G401.6 (cell line): ENCODE measurements around the gene RAPGEF5.
A peak's percentile ranks its signal among the peaks of the same experiment; 100 is the strongest.
"Not testable (repeated sequence)": the region's sequence is repeated elsewhere in the genome, so short reads cannot be mapped to it uniquely, and the experiment has no call there.

Experiments used
- FAIRE-seq: peaks from 2 replicates; lab custom pipeline; 2012; peaks lifted over from hg19 to GRCh38; lab: Jason Lieb, UNC

The RAPGEF5 gene

DNA sequence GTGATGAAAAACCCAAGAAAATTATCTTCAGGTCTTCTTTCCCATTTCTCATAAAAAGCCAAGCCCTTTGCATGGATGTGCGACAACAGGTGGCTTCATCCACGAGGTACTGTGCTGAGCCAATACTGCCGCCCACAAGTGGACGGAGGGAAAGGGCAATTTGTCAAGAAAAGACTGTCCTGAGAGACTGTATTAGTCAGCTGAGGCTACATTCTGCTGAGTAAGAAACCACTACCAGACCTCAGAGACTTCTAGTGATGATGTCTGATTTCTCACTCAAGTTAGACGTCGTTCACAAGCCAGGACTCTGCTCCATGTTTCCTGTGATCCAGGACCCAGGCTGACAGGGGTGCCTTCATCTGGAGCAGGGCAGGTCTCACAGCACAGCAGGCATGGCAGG is 239.7 kb downstream of the RAPGEF5 start:
- FAIRE-seq, result no peak

DNA sequence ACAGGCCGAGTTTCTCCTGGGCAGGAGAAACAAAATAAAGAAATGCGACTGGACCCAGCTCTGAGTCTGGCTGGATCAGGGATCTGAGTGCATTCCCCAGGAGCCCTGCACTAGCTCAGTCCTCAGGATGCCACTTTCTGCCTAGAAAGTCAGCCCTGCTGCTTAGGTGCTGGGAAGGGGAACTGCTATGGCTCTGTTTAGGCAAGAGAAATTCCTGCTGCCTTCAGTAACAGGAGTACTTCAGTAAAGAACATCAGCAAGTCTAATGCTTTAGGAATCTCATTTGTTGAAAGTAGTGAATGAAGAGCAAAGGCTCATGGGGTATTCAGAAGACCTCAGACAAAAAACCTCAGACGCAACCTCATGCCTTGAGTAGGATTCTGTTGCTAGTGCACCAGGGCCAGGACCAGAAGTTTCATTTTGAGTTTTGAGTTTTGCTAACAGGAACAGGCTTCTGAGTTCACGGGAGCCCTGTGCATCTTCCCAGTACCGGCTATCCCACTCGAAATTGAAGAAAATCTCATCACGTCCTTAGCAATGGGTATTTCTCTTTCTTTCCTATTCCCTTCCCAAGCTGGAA is 240.4 kb downstream of the RAPGEF5 start:
- FAIRE-seq, result no peak

DNA sequence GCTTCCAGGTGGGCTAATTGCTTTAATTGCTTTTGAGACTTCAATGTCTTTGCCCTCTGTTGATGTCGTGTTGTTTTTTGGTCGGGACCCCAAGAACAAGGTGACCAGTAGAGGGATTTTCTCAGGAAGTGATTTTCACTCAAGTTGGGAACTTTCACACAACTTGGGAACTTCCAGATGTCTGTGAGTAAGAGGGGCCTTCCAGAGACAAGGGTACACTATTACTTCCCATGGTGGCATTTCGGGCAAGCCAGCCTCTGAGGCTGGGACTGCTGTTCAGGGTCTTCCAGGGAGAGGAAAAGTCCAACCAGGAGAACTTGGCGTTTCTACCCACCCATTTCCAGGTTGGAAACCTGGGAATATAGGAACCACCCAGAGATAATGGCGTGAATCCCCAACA is 241.3 kb downstream of the RAPGEF5 start:
- FAIRE-seq, result no peak

DNA sequence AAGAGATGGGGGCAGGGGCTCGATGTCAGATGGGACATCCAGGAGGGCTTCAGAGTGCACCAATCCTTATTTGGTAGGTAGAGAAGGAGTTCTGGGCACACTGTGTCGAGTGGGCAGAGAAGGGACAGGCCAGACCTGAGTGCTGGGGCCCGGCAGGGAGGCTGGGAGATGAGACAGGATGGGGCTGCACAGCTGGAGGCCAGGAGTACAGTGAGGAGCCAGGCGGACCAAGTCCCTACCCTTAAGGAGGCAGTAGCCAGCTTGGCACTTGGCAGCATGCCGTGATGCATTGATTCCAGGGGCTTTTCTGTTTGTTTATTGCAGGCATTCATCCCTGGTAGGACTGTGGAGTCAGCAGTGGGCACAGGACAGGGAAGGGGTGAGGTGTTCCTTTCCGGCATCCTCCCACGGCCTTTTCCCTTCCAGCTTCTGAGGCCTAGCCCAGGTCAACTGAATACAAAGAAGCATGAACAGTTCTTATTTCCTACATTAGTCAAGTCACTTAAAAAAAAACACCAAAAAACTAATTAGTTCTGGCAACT is 242.4 kb downstream of the RAPGEF5 start:
- FAIRE-seq, result no peak

DNA sequence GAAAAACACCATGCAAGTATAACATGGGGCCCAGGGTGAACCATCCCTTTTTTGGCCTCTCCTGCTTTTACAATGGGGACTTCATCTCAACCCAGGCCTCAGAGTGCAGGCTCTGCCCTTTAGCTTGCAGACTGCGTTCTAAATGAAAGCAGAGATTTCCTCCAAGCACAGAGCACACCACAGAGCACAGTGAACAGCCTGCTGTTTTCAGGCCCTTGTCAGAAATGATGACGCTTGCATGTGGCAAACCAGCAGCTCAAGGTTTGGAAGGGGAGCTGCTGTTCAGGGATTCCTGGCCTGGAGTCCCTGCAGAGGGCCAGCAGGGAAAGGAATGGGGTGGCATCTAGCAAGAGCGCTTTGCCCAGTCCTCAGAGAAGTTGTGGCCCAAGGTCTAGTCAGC is 243.9 kb downstream of the RAPGEF5 start:
- no peak for FAIRE-seq

DNA sequence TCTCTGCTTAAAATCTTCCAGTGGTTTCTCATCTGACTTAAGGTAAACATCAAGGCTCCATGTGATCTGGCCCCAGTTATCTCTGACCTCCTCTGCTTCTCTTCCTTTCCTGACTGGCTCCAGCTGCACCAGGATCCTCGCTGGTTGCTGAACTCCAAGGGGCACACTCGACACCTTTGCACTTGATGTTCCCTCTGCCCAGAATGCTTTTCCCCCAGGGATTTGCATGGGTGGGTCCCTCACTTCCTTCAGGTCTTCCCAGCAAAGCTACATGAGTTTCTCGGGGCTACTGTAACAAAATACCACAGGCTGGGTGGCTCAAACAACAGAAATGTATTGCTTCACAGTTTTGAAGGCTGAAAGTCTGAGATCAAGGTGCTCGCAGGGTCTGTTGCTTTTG is 245.3 kb downstream of the RAPGEF5 start:
- no peak for FAIRE-seq

DNA sequence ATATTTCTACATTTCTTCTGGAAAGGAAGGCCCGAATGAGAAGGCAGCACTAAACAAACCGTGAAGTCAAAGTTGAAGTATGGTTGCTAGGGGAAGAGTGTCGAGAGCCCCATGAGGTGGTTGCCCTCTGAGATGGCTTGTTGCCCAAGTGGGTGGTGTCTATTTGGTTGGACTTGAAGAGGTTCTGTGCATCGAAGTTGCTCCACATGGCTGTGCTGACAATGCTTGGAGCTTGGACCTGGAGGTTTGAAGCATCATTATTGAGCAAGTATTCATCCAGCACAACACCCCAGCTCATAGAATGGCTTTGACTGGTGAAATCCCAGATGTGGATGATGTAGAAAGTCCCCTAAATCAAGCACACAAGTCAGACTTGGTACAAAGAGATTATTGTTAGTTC is 246.1 kb downstream of the RAPGEF5 start:
- no peak for FAIRE-seq

DNA sequence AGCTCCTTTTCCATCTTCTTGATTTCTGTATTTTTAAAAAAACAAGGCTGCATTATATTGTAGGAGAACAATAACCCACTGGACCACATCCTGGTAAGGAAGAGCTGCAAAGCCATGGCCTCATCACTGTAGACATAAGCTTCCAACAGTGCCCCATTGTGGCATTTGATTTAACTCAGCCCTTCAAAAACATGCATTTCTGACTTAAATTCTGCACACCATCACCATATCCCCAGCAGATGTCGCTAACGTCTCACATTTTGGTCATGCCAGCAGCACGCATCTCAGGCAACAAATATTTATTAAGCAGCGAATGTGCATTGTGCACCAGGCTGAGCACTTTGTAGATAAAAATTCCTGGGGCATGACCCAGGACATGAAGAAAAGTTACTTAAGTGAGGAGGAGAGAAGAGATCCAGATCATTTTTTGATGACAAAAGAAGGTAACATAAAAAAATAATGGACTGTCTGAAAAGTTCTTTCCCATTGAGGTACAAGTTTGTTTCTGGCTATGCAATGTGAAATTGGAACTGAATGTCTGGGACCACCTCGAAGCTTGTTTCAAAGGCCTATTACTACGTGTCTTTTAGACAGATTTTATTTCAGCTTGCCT is 246.6 kb downstream of the RAPGEF5 start:
- FAIRE-seq, result peak; percentile 94

DNA sequence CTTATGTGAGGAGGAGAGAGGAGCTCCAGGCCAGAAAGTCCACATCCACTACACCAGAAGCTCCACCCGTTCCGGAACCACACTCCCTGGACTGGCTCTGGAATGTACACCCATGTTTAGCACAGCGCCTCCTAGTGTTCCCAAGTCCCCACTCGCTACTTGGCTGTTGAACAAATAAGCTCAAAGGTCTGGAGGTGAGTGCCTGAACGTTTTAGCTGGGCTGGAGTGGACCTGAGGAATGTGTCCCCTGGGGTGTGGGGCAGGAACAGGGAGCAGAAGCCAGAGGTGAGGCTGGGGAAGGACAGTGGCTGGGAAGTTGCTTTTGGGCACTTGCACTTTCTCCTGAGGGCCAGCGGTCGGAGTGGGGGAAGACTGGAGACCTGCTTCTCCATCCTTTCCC is 247.2 kb downstream of the RAPGEF5 start:
- FAIRE-seq, result no peak

DNA sequence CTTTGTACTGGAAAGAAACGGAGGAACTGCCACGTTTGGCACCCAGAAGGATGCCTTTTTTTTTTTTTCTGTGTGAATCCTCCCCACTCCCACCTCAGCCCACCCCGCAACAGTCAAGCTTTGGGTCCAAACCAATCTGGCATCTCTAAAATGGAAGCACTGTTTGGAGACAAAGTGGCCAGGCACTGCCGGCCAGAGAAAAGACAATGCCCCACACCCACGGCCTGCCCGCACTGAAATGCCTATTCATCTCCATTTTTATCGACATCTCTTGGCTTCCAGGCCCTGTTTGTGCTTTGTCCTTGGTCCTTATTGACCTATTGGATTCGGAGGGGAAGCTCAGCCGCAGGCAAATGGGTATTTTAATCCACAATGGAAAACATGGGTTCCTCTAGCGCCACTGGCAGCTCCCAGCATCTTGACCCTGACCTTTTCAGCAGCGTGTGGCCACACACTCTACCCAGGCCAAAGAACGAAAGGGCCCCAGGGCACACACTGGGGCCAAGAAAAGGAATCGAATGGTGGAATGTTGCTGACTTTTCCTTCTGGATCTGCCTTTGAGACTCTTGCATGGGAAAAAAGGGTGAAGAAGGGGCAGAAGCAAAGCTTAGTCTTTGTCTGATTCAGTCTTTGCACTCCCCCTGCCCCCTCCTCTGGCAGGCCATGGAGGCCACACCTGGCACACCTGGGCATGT is 248.7 kb downstream of the RAPGEF5 start:
- FAIRE-seq, result no peak

DNA sequence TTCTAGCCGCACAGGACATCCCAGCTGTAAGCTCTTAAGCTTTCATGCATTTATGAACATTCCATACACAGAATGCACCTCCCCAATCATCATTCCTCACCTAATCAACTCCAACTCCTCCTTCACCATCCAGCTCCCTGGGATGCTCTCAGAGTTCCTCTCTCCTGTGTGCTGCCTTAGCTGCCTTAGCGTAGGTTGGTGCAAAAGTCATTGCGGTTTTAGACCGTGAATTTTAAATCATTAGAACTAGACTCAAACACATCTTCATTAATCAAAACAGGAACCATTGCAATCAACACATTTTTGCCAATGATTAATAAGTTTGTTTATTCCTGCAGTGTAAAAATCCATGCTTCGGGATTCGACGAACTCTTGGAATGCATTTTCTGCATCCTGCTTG is 251.4 kb downstream of the RAPGEF5 start:
- FAIRE-seq, result no peak

DNA sequence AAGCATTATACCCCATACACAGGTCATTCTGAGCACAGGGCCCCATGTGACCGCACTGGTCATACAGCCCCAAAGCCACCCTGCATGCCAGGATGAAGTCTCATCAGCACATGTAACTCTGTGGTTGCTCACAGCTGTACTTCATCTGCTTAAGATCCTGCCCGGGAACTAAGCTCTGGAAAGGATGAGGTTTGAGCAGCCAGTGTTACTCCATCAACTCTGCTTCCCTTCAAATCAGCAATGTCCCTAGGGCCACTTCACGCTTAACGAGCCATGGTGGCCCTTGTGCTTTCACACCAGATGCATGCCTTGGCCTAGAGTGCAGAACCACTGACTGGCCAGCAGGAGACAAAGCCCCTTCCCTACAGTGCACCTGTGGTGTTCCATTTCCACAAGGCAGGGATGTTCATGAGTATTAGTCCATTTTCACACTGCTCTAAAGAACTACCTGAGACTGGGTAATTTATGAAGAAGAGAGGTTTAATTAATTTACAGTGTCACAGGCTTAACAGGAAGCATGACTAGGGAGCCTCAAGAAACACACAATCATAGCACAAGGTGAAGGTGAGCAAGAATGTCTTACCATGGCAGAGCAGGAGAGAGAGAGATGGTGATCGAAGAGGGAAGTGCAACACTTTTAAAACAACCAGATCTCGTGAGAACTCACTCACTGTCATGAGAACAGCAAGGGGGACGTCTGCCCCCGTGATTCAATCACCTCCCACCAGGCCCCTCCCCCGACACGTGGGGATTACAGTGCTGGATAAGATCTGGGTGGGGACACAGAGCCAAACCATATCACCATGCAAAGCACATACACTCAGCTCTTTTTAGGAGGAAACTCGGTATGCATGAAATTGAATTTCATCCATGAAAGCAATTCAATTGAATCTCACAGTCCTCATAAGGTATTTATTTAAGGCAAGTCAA is 262.3 kb downstream of the RAPGEF5 start:
- no peak for FAIRE-seq

DNA sequence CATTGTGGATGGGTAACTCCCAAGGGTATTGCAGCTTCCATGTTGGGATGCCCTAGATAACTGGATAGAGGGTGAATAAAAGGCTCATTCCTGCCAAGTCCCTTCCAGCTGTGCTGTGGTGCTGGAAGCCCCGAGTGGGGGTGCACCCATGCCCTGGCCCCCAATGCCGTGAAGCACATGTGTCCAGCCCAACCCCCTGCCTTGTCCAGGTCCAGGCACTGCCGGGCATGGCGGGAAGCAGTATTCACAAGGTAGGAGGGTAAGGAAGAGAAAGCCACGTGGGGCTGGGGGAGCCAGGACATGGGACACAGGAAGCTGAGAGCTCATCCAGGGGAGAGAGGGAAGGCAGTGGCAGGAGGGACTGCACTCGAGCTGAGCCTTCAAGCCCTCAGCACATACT is 263.0 kb downstream of the RAPGEF5 start:
- FAIRE-seq, result no peak

DNA sequence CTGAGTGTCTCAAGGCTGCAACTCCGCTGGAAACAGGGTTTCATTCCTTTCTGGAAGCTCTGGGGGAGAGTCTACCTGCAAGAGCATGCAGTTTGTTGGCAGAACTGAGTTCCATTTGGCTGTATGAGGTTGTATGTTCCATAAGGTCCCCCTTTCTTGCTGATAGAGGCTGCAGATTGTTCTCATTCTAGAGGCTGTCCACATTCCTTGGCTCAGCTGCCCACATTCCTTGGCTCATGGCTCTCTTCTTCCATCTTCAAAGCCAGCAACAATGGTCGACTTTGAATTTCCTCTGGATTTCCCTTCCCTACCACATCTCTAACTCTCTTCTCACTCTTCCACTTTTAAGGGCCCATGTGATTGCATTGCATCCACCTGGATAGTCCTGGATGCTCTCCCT is 264.0 kb downstream of the RAPGEF5 start:
- no peak for FAIRE-seq

DNA sequence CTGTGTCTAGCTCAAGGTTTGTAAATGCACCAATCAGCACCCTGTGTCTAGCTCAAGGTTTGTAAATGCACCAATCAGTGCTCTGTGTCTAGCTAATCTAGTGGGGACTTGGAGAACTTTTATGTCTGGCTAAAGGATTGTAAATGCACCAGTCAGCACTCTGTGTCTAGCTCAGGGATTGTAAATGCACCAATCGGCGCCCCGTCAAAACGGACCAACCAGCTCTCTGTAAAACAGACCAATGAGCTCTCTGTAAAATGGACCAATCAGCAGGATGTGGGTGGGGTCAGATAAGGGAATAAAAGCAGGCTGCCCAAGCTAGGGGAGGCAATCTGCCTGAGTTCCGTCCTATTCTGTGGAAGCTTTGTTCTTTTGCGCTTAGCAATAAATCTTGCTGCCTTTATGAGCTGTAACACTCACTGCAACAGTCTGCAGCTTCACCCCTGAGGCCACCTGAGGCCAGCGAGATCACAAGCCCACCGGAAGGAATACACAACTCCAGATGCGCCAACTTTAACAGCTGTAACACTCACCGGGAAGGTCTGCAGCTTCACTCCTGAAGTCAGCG is 265.9 kb downstream of the RAPGEF5 start:
- not testable (repeated sequence) for FAIRE-seq

DNA sequence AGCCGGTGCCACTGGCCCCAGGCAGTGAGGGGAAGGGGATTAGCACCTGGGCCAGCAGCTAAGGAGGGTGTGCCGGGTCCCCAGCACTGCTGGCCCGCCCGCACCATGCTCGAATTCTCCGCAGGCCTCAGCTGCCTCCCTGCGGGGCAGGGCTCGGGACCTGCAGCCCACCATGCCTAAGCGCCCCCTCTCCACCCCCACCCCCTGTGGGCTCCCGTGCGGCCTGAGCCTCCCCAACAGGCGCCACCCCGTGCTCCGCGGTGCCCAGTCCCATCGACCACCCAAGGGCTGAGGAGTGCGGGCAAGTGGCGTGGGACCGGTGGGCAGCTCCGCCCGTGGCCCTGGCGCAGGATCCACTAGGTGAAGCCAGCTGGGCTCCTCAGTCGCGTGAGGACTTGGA is 266.4 kb downstream of the RAPGEF5 start:
- FAIRE-seq, result no peak

DNA sequence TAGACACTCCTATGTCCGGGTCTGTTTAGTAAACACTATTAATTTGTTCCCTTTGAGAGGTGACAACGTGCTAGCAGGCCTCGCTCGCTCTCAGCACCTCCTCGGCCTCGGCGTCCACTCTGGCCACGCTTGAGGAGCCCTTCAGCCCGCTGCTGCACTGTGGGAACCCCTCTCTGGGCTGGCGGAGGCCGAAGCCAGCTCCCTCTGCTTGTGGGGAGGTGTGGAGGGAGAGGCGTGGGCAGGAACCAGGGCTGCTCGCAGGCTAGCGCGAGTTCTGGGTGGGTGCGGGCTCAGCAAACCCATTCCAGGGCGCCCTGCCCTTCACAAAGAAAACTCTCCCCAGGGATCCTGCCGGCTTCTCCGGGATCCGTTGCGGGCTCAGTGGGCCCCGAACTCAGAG is 266.8 kb downstream of the RAPGEF5 start:
- FAIRE-seq, result no peak

DNA sequence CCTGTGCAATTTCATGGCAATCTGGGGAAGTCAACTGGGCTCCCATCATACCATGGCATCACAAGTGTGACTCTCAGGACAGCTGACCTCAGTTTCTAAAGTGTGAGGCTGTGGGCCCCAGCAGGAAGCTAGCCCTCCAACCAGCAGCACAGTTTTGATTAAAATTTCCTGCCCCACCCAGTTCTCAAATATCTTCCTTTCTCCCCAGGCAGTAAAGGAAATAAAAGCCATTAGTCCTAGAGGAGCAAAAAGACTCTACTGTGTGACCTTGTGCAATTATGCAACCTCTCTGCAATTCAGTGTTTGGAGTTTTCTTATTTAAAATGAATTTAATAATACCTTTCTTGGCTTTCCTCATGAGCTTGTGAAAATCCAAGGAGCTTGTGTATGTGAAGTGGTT is 268.1 kb downstream of the RAPGEF5 start:
- no peak for FAIRE-seq

DNA sequence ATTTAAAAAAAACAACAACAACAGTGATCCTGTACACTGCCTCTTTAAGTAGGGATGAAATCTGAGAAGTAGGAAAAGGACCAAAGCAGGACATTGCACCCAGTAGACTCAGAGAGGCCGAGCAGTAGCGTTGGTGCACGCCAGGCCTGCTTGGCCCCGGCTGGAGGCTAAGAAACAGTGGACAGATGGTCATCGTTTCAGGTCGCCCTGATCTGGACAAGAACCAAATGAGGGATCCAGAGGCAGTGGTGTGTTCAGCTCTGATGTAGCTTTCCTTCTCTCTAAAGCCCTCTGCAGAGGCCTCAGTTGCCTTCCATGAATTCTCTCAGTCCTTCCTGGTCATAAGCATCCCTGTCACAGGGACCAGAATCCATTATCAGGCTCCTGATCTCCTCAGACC is 269.1 kb downstream of the RAPGEF5 start:
- no peak for FAIRE-seq

DNA sequence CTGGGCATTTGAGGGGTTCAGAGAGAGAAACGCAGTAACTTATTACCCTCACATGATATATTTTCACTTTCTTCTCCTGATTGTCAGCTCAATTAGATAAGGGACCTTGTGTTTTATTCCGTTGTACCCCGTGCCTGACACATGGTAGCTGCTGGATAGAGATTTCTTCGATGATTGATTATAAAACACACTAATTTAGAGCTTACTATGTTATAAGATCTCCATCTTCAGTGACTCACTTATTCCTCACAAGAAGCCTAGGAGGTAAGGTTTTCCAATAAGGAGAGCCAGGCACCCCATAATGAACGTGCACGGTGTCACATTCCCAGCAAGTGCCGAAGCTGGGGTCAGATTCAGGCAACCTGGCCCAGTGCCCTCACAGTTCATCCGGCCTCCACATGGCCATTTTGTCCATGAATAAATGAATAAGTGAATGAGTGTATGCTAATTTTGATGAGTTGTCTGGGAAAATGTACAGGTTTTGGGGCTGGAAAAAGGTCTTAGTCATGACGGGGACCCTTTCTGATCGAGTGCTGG is 273.2 kb downstream of the RAPGEF5 start:
- FAIRE-seq, result no peak

DNA sequence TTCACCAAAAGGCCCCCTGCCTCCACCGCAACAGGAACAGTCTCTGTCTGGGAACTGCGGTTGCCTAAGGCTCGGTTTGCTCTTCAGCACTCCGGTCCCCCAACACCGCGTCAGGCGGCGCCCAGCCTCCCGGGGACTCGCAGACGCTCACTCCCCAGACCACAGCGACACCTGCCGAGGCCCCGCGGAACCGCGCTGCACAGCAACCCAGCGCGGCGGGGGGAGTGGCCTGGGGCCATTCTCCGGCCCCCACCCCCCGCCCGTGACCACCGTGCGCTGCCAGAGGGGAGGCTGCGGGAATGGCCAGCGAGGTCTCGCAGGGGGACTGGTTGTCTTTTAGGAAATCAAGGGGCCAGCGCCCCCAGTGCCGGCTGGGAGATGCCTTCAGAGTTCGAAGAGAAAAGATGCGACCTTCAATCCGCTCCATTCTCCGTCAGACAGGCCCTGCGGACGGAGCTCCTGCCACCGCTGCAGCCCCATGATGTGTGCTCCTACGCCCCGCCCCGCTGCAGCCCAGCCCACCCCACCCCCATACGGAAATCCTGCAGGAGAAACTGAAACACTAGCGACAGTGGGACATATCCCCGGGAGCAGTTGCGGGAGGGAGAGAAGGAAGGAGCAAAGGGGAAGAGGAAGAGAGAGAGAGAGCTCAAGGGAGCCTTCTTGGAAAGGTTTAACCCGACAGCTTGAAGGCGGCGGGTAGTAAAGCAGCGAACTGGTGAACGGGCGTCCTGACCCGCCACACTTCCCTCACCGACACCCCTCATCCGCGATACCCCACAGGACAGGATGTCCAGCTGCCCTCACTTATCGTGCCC is 273.9 kb downstream of the RAPGEF5 start:
- no peak for FAIRE-seq
